Effector memory CD8-positive, alpha-beta T cell (primary cell): ENCODE measurements around the gene FLRT1.

Experiments used
- ATAC-seq: fragments of 150-1000 bp; cut with Tn5 transposase; replicated peaks from 2 replicates; pipeline ENCODE4 v1.10.0; 2021; ENCODE audit warnings: mild to moderate bottlenecking, moderate library complexity
- DNase-seq, 3 experiments: peaks; one replicate each; pipeline ENCODE4 v3.0.0; 2021
- H3K27ac Mint-ChIP-seq, 2 donors: one replicate each; pipeline ENCODE4 v1.8.0; 2022; ENCODE audit warnings: mild to moderate bottlenecking in 2 of 2, mixed read lengths in 2 of 2, moderate library complexity in 2 of 2
- H3K27me3 Mint-ChIP-seq, 2 donors: one replicate each; pipeline ENCODE4 v1.8.0; 2022; ENCODE audit warnings: mixed read lengths in 2 of 2
- H3K36me3 Mint-ChIP-seq: one replicate; pipeline ENCODE4 v1.8.0; 2022; ENCODE audit warnings: mild to moderate bottlenecking, moderate library complexity, mixed read lengths; ENCODE audit not compliant: insufficient read depth
- H3K4me1 Mint-ChIP-seq, 2 donors: one replicate each; pipeline ENCODE4 v1.8.0; 2022; ENCODE audit warnings: low read depth in 2 of 2, mixed read lengths in 2 of 2
- H3K4me3 Mint-ChIP-seq, 2 donors: one replicate each; pipeline ENCODE4 v1.8.0; 2022; ENCODE audit warnings: mild to moderate bottlenecking in 2 of 2, mixed read lengths in 2 of 2, moderate library complexity in 2 of 2
- H3K9me3 Mint-ChIP-seq, 2 donors: one replicate each; pipeline ENCODE4 v1.8.0; 2022; ENCODE audit warnings: mixed read lengths in 2 of 2
- total RNA-seq, 9 experiments: gene quantifications; one replicate each; lab custom pipeline; 2026; lab: John Stamatoyannopoulos, UW

FLRT1 gene, protein sequence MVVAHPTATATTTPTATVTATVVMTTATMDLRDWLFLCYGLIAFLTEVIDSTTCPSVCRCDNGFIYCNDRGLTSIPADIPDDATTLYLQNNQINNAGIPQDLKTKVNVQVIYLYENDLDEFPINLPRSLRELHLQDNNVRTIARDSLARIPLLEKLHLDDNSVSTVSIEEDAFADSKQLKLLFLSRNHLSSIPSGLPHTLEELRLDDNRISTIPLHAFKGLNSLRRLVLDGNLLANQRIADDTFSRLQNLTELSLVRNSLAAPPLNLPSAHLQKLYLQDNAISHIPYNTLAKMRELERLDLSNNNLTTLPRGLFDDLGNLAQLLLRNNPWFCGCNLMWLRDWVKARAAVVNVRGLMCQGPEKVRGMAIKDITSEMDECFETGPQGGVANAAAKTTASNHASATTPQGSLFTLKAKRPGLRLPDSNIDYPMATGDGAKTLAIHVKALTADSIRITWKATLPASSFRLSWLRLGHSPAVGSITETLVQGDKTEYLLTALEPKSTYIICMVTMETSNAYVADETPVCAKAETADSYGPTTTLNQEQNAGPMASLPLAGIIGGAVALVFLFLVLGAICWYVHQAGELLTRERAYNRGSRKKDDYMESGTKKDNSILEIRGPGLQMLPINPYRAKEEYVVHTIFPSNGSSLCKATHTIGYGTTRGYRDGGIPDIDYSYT
- 0 to 0.07 (median 0) reads per million in 9 experiments for total RNA-seq

- peak within 1 kb of the TSS; percentile 76 to 78 for H3K4me3 Mint-ChIP-seq
These were observed at the start of gene FLRT1 for GRCh38 chr11:64035576-64035975. Gene FLRT1, plus strand, starts transcription at chr11:64035931. Its CDS starts 80,337 bp downstream, at chr11:64116268.

GRCh38 chr11:63986156-63986931, 49.4 kb upstream of the FLRT1 start, which contains the start of gene OTUB1:
Gene OTUB1, plus strand, starts transcription at chr11:63986438. Its CDS starts 19 bp downstream, at chr11:63986457.
- peaks cover 49% of the 10 kb centered on the region for H3K36me3 Mint-ChIP-seq
- H3K9me3 Mint-ChIP-seq = no peaks in the 10 kb centered on the region
- ATAC-seq = peak; percentile 90
- H3K27ac Mint-ChIP-seq = peak within 1 kb of the TSS; percentile 98 to 99
- no peaks in the 10 kb centered on the region for H3K27me3 Mint-ChIP-seq
- DNase-seq = peak; percentile 74 to 80 (median 77)
- H3K4me1 Mint-ChIP-seq = peaks cover 24 to 25% of the 10 kb centered on the region in 2 donors
- peak within 1 kb of the TSS; percentile 98 to 99 for H3K4me3 Mint-ChIP-seq

More at GRCh38 chr11:64035576-64035975, at the start of gene FLRT1:
- no peak for ATAC-seq
- no peak for DNase-seq
- Mint-ChIP-seq H3K27ac (no peak within 1 kb of the TSS), H3K4me1 (peaks cover 4% of the 10 kb centered on the region in 2 donors), H3K9me3 (no peaks in the 10 kb centered on the region), H3K27me3 (peaks cover 39 to 76% of the 10 kb centered on the region in 2 donors), H3K36me3 (peaks cover 7% of the 10 kb centered on the region)

DNA sequence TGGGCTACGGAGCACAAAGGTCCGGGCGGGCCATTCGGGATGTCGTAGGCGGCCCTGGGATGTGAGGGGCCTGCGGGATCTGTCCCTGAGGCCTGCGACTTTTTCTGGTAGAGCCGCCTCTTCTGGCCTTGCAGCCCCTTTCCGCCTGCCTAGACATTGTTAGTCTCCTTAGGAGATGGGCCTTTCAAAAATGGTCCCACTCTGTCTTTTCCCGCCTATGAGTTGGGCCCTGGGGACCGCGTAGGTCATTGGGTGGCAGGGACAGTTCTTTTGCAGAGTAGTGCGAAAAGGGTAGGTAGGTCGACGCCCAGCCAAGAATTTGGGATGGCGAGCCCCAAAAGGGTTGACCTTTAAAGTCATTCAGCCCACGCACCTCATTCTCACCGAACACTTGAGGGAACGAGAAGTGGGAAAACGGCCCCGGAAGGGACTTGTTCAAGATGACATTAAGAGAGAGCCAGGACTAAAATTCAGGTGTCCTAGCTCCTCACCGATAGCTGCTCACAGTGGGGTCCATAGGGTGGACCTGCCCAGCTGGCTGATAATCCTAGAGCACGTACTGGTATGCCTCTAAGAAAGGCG, 48.7 kb upstream of the FLRT1 start:
- ATAC-seq (no peak), DNase-seq (no peak)
- H3K9me3 Mint-ChIP-seq = no peaks in the 10 kb centered on the region
- H3K4me1 Mint-ChIP-seq = peaks cover 28 to 29% of the 10 kb centered on the region in 2 donors
- H3K36me3 Mint-ChIP-seq = peaks cover 55% of the 10 kb centered on the region
- H3K27me3 Mint-ChIP-seq = no peaks in the 10 kb centered on the region
- peak overlapping the region in 1 of 2 donors; percentile 99 for H3K27ac Mint-ChIP-seq
- peak overlapping the region; percentile 65 to 98 for H3K4me3 Mint-ChIP-seq

DNA sequence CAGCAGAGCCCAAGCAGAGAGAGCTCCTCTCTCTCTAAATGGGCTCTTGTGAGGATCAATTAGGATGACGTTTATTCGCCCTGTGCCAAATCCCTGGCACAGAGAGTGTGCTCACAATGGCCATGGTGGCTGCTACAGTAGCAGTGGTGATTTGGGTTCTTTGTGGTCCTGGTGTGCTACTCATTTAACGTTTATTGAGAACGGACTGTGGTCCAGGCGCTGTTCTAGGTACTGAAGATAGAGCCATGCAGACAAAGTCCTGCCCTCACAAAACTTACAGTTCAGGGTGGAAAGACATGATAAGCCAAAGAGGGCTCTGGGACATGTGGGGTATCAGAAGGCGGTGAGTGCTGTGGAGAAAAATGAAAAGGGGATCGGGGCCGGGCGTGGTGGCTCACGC, 44.2 kb upstream of the FLRT1 start:
- DNase-seq = no peak
- Mint-ChIP-seq H3K36me3 (peaks cover 77% of the 10 kb centered on the region), H3K4me3 (no peak overlapping the region), H3K4me1 (peaks cover 18 to 25% of the 10 kb centered on the region in 2 donors), H3K9me3 (no peaks in the 10 kb centered on the region), H3K27me3 (no peaks in the 10 kb centered on the region), H3K27ac (peak overlapping the region; percentile 71 to 82)
- no peak for ATAC-seq

- peak overlapping the region in 1 of 2 donors; percentile 75 for H3K27ac Mint-ChIP-seq
- H3K27me3 Mint-ChIP-seq = no peaks in the 10 kb centered on the region
- peaks cover 67% of the 10 kb centered on the region for H3K36me3 Mint-ChIP-seq
- ATAC-seq (no peak), DNase-seq (no peak)
- H3K9me3 Mint-ChIP-seq = no peaks in the 10 kb centered on the region
- H3K4me3 Mint-ChIP-seq = no peak overlapping the region
- peaks cover 21 to 30% of the 10 kb centered on the region in 2 donors for H3K4me1 Mint-ChIP-seq
These were observed 42.6 kb upstream of the FLRT1 start for GRCh38 chr11:63993100-63993499.

GRCh38 chr11:63993993-63994392, 41.7 kb upstream of the FLRT1 start:
- DNase-seq = no peak
- Mint-ChIP-seq H3K4me3 (no peak overlapping the region), H3K4me1 (peaks cover 21 to 28% of the 10 kb centered on the region in 2 donors), H3K9me3 (no peaks in the 10 kb centered on the region), H3K27ac (peak overlapping the region in 1 of 2 donors; percentile 75), H3K27me3 (no peaks in the 10 kb centered on the region), H3K36me3 (peaks cover 66% of the 10 kb centered on the region)
- ATAC-seq = no peak

DNA sequence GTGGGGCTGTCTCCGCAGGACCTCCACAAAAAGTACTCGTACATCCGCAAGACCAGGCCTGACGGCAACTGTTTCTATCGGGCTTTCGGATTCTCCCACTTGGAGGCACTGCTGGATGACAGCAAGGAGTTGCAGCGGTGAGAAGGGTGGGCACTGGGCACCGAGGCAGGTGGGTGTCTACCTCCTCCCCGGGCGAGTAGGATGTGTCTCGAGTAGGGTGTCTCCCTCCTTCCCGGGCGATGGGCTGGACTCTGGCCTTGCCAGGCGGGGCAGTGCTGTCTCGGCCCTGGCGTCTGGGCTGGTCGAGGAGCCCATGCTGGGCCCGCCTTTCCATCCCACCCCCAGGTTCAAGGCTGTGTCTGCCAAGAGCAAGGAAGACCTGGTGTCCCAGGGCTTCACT, 39.2 kb upstream of the FLRT1 start:
- no peak overlapping the region for H3K4me3 Mint-ChIP-seq
- no peaks in the 10 kb centered on the region for H3K9me3 Mint-ChIP-seq
- DNase-seq (no peak), ATAC-seq (no peak)
- peaks cover 44% of the 10 kb centered on the region for H3K36me3 Mint-ChIP-seq
- peaks cover 23 to 25% of the 10 kb centered on the region in 2 donors for H3K4me1 Mint-ChIP-seq
- no peaks in the 10 kb centered on the region for H3K27me3 Mint-ChIP-seq
- peak overlapping the region in 1 of 2 donors; percentile 41 for H3K27ac Mint-ChIP-seq

- peaks cover 21 to 23% of the 10 kb centered on the region in 2 donors for H3K4me1 Mint-ChIP-seq
These were observed 38.5 kb upstream of the FLRT1 start for GRCh38 chr11:63997104-63997700.

GRCh38 chr11:63997801-63998337, 37.9 kb upstream of the FLRT1 start:
- H3K4me1 Mint-ChIP-seq = peaks cover 21 to 23% of the 10 kb centered on the region in 2 donors
- no peak for ATAC-seq
- peak overlapping the region in 1 of 2 donors; percentile 72 for H3K4me3 Mint-ChIP-seq
- DNase-seq = no peak
- H3K36me3 Mint-ChIP-seq = peaks cover 36% of the 10 kb centered on the region
- H3K27ac Mint-ChIP-seq = peak overlapping the region; percentile 58 to 70
- no peaks in the 10 kb centered on the region for H3K27me3 Mint-ChIP-seq
- H3K9me3 Mint-ChIP-seq = no peaks in the 10 kb centered on the region

More at GRCh38 chr11:63997104-63997700, 38.5 kb upstream of the FLRT1 start:
- H3K27me3 Mint-ChIP-seq = no peaks in the 10 kb centered on the region
- ATAC-seq (no peak), DNase-seq (no peak)
- no peaks in the 10 kb centered on the region for H3K9me3 Mint-ChIP-seq
- H3K27ac Mint-ChIP-seq = peak overlapping the region in 1 of 2 donors; percentile 70
- H3K4me3 Mint-ChIP-seq = no peak overlapping the region
- peaks cover 38% of the 10 kb centered on the region for H3K36me3 Mint-ChIP-seq

GRCh38 chr11:63998558-63999348, 37.0 kb upstream of the FLRT1 start:
- peak overlapping the region; percentile 58 to 70 for H3K27ac Mint-ChIP-seq
- DNase-seq (no peak), ATAC-seq (no peak)
- peak overlapping the region; percentile 69 to 72 for H3K4me3 Mint-ChIP-seq
- peaks cover 27% of the 10 kb centered on the region for H3K36me3 Mint-ChIP-seq
- H3K4me1 Mint-ChIP-seq = peaks cover 21 to 23% of the 10 kb centered on the region in 2 donors
- H3K27me3 Mint-ChIP-seq = no peaks in the 10 kb centered on the region
- no peaks in the 10 kb centered on the region for H3K9me3 Mint-ChIP-seq

DNA sequence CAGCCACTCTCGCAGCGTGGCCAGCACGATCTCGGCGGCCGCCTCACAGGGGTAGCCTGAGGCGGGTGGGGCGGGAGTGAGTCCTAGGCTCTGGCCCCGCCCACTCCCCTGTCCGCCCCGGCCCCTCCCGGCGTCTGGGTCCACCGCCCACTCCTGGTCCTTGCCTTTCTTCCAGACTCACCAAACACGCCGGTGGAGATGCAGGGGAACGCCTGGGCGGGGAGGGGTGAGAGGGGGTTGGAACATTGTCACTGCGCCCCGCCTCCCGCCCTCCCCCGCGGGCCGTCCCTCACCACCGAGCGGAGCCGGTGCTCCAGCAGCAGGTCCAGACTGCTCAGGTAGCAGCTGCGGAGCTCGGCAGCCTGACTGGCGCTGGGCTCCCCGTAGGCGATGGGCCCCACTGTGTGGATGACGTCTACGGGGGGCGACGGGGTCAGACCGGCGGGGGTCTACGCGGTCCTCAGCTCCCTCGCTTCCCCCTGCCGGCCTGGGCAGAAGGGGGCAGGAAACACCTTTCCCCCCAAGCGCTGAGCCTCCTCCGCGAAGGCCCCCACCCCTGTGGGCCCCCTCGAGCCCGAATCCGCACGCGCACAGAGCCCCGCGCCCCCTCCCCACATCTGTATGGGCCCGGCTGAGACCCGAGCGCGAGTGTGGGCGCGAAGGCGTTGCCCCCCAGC, 36.2 kb upstream of the FLRT1 start:
- peak; percentile 60 for ATAC-seq
- H3K4me3 Mint-ChIP-seq = peak overlapping the region; percentile 69 to 72
- peaks cover 20% of the 10 kb centered on the region for H3K36me3 Mint-ChIP-seq
- peaks cover 20 to 21% of the 10 kb centered on the region in 2 donors for H3K4me1 Mint-ChIP-seq
- H3K9me3 Mint-ChIP-seq = no peaks in the 10 kb centered on the region
- peak; percentile 44 to 53 (median 46) for DNase-seq
- H3K27ac Mint-ChIP-seq = peak overlapping the region in 1 of 2 donors; percentile 26
- H3K27me3 Mint-ChIP-seq = no peaks in the 10 kb centered on the region
